Activated naive CD4-positive, alpha-beta T cell (primary cell): ENCODE measurements around the gene FARS2.

Source experiments
- DNase-seq, 4 experiments: peaks; one replicate each; lab custom pipeline; 2025; lab: John Stamatoyannopoulos, UW

Gene FARS2

DNA sequence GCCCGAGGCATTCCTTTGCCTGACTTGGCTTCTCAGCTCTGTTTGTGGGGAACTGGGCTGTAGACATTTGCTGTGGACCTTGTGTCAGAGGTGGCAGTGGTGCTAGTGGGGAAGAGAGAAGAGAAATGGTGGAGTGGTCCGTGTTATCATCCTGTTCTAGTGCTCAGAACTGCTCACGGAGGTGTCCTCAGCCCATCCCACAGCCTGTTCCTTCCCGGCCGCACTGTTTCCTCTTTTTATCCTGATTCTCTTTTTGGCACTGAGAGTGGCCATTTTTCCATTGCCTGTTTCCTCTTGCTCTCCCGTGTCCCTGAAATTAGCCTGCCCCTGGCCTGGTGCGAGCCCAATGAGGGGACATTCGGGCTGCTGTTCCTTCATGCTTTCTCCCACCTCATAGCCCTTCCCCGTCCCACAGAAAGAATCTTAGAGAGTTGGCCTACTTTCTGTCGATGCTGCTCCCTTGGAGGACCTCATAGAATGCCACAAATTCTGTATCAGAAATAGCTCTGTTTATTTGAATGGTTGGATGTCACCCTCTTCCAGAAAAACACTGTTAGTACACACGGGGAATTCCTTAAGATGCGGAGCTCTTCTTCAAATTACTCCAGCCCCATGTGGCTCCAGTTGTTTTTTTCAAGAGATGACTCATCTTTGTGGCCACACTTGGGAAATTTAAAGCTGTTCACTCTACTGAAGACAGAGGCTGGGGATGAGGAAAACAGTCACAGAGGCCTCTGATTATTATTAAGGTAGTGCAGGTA lies 26.1 kb downstream of the FARS2 start:
- DNase-seq = no peak

DNA sequence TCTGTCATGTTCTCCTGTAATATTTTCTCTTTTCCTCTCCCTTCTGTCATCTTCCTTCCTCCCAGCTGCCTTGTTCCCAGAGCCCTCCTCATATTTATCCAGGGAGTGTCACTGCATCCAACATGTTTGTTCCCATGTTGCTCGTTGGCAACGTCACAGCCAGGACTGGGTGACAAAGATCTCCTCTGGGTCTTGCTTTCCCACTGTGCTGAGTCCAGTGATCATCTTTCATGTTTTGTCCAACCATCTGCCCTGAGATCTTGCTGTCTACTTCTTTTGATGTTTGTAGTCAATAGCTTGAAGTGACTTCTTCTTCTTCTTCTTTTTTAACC lies 26.6 kb downstream of the FARS2 start:
- DNase-seq = no peak

DNA sequence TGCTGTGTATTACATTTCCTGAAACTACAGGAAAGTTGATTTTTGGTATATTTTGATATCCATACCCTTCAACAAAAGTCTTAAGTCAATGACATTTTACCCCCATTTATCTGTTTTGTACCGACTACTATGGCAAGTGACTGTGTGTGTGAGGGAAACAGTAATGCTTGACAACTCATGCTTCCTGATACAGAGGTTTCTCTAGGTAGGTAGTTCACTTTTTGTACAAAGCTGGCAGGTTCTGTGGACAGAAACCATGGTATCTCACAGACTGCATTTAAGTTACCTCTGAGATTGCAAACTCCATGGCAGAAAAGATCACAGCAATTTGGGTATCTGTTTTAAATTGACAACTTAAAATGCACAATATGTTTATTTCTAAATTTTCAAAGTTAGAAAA lies 28.8 kb downstream of the FARS2 start:
- DNase-seq = no peak

DNA sequence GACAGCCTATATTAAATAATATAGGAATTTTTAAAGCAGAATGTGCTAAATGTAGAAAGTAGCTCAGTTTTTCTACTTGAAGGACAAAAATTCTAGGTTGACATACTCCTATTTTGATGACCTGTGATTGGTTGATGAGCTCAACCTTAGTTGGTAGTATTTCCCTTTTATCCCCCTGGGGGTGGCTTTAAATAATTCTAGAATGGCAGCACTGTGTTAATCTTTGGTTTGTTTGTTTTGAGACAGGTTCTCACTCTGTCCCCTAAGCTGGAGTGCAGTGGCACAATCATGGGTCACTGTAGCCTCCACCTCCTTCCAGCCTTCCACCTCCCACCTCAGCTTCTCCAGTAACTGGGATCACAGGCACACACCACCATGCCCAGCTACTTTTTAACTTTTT lies 29.2 kb downstream of the FARS2 start:
- no peak for DNase-seq

DNA sequence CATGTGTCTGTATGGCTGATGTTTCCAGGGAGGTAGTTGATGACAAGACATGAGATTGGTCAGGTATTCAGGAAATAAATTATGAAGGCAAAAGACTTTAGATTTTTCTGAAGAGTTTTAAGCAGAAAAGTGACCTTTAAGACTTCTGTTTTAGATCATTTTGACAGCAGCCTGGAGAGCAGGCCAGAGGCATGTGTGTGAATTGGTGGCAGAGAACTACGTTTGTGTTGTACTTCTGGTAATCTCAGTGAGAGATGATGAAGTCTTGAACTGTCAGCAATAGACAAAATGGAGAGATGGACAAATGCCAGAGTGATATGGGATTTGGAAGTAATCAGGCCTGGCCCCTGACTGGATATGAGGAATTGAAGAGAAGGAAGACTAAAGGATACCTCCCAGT lies 30.8 kb downstream of the FARS2 start:
- no peak for DNase-seq

DNA sequence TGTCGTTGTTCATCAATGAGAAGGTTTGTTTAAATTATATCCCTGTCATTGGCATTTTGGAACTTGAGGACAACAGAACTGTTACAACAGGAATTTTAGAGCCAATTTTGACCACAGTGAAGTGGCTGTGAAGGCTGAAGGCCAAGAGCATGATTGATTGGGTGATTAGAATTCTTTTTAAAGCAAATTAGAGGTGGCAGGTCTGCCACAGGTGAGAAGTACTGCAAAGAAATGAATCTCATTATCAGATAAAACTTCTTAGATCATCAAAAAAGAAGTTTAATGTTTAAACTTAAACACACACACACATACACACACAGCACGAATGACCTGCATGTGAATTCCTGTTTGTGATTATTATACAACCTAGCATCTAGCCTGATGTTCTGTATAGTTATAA lies 32.4 kb downstream of the FARS2 start:
- no peak for DNase-seq

DNA sequence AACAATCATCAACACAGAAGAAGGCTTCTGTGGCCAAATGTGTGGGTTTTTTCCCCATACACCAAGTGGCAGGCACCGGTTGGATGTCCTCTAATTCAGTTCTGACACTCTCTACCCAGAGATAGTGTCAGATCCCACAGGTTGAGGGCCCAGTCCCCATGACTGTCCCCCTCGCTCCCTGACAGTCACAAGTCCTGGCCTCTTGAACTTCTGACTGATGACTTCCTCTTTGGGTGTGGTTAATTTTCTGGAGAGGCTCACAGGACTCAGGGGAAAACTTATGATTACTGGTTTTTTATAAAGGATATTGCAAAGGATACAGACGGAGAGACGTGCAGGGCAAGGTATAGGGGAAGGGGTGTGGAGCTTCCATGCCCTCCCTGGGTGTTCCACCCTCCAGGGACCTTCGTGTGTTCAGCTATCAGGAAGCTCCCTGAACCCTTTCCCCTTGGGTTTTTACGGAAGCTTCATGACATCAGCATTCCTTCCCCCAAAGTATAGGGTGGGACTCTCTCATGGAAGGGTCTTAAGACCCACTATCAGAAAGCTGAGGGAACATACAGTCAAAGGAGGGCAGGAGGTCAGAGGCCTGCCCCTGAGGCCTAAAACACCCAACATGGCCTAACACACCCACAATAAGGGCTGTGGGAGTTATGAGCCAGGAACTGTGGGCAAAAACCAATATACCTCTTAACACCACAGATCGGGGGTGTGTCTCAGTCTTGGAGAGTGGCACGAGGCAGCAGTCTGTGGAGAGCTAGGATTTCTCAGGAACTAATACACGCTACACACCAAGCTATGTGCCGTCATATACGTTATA lies 33.3 kb downstream of the FARS2 start:
- no peak for DNase-seq

DNA sequence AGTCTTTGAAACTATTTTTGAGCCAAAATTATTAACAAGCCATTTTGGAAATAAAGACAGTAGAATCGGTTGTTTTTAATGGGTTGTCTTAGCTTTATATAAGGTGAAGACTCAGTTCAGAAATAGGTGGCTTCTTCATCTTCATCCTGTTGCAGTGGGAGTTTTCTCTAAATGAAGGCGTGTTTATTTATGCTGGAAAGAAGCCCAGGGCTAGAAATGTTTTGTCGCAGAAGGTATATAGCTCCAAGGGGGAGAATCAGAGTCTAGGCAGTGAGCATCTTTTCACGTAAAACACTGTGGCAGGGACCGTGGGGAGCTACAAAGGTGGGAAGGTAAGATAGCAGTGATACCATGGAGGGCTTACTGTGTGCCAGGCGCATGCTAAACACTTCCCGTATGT lies 34.3 kb downstream of the FARS2 start:
- DNase-seq = no peak

DNA sequence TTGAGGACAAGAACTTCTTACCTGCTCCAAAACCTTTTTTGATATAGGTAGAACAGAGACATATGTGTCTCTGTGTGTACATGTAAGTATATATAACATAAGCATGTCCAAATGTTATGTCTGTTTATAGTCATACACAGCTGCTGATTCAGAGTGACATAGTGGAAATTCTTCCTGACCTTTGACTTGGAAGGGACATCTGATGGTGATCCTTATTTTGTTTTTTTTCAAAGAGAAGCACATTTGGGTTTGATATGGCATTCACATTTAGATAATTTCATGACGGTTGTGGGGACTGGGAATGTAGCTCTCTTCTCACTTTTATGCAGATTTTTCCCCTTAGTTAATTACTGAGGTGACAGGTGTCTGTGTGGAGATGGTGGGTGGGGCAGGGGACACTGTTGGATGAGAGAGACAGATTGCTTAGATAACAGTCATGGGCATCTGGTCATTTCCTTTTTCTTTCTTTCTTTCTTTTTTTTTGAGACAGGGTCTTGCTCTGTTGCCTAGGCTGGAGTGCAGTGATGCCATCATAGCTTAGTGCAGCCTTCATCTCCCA lies 39.0 kb downstream of the FARS2 start:
- no peak for DNase-seq

DNA sequence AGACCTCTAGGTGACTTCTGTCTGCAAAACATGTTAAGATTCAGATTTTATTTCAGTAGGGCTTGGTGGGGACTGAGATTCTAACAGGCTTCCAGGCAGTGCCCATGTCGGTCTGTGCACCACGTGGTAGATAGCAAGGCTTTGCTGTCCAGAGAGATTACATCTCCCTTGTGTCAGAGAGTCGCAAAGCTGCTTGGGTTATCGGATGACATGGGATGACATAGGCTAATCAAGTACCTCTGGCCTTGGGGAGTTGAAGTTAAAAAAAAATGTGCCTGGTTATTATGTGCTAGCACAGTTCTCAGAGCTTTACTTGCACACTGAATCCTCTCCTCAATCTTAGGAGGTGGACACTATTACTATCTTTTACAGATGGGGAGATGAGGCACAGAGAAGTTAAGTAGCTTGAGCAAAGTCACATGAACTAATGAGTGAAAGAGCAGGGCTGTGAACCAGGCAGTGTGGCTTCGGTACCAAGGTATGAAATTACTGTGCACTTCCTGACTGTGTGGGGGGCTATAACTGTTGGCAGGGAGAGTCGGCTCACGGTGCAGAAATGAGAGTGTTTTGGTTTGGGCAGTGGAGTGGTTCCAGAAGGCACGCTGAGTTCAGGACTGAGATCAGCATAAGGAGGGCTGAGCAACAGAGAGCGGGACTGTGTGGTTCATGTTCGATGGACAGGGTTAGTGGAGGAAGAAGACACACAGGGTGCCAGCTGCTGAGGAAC lies 41.1 kb downstream of the FARS2 start:
- DNase-seq = no peak

DNA sequence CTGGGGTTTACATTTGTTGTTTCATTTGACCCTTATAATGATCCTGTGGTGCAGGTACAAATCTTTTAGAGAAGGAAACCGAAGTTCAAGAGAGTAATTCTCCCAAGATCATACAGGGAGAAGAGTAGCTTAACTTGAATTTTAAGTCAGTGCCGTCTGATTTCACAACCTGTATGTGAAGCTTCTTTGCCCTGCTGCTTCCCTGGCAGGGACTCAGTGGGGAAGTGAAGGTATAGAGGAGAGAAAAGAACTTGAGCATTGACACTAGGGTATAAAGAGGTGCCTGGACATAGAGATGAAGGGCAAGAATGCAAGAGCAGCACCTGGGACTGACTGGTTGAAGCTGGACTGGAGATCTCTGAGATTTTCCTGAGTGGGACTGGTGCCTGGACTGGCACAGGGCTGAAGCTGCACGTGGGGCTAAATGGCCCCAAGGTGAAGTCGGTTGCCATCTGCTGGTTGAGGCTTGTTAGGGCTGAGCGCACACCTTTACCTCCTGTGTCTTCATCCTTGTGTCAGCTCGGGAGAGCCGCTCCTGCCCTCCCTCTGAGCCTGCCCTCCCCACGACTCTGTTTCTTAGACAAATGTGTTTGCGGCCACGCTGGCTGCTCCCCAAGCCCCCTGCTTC lies 41.8 kb downstream of the FARS2 start:
- DNase-seq = peak in 1 of 4 experiments; percentile 9

DNA sequence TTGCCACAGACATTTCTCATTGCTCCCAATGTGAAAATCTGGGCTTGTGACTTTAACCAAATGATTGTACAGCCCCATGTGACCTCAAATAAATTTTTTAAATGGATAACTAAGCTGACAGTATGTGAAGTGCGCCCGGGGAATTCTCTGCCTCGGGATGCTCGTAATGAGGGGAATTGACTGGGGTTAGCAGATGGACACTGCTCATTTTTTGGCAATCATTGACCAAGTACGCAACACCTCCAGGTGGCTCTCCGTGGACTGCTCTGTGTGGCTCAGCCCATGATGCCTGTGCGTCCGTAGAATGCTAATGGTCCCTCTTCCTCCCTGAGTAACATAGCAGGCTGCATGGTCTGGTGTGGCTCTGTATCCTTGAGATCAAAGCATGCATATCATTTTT lies 42.4 kb downstream of the FARS2 start:
- DNase-seq = no peak

DNA sequence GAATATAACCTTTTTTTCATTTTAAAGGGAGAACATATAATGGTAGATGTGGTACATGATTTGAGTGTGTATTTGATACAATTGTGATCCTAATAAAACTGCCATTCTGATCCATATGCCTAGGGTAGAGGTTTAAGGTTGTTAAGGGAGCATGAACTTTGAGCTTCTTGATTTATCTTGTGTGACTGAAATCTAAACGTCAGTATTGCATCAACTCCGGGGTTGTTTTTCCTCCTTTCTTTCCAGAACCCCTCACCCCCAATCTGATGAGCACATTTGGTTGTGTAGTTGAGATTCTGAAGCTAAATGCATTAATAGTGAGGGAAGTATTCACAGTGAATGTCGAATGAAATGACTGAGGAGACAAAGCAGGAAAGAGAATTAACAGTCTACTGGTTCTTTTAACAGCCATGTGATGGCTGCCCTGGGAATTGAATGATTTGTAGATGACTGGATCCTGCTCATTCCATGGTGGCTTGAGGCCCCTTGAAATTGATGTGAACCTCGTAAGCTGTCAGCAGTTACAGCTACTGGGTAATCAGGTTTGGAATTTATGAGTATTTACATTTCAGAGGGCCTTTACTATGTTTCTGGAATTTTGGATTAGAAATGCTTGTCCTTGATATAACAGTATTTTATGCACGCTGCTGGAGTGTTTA lies 44.8 kb downstream of the FARS2 start:
- no peak for DNase-seq

DNA sequence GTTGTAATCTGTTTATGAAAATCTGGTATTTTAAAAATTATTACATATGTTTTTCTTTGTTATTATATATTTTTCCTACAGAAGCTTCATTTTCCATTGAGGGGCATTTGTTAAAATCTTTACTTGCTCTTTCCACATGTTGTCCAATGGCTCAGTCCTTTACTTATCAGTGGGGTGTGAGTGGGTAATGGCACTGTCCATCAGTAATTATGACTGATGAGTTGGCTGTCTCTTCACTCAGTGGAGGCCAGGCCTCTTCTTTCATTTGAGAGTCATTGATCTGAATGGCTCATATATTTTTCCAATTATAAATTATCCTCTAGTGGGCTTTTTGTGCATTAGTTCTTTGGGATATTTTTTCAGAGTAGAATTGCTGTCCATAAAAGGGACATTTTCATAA lies 45.7 kb downstream of the FARS2 start:
- DNase-seq = no peak

DNA sequence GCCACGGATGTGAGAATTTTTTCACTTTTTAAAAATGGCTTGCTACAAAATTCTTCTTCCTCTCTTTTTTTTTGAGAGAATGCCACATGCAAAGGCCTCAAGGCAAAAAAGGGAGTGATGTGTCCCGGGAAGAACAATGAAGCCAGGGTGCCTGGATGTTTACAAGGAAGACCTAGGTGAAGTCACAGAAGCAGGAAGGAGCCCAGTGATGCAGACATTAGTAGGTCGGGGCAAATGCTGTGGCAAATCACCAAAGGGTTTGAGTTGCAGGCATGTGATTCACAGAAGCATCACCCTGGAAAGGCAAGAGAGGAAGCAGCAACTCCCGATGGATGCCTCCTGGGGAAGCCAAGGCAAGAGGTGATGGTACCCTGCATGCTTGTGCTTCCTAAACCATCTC lies 46.8 kb downstream of the FARS2 start:
- DNase-seq = no peak

DNA sequence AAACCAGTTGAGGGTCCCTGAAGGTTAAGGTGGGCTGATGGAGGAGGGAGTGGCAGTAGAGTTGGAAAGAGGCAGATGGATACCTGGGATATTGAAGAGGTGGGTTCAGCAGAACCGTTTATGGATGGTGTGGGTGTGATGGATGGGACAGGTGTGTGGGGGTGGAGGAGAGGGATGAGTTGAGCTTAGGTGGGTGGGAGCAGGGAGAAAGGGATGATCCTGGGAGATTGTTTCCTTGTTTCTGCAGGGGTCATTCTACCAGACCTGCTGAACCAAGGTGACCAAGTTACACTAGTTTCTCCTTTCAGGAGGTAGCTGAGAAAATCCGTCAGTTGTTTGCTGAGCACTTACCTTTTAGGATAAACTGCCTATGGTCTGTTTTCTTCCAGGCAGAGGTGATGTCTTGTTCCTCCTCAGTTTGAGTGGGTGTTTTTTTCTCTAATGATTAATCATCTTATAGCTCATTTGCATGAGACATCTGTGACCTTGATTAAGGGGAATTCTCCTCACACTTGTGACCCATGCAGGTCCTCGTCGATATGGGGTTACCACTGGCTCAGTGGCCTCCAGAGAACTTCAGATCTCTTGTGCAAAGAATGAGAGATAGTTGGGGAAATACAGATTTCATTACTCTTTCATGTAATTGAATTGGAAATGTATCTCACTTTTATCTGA lies 53.0 kb downstream of the FARS2 start:
- DNase-seq = no peak

DNA sequence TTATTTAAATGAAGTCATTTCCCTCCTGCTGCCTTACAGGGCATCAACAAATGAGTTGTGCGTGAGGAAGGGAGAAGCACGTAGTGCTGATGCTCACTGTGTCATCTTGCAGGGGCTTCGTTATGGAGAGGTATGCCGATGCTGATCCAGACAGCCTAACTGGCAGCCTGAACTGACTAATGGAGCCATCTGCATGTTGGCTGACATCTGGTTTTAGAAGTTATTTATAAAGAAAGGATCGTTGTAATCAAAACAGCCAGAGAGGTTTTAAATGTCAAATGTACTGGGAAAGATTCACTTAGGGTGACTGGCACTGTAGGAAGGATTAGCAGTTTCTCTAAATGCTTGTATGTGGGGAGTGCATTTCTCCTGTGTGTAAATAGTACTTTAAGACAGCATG lies 54.6 kb downstream of the FARS2 start:
- no peak for DNase-seq

DNA sequence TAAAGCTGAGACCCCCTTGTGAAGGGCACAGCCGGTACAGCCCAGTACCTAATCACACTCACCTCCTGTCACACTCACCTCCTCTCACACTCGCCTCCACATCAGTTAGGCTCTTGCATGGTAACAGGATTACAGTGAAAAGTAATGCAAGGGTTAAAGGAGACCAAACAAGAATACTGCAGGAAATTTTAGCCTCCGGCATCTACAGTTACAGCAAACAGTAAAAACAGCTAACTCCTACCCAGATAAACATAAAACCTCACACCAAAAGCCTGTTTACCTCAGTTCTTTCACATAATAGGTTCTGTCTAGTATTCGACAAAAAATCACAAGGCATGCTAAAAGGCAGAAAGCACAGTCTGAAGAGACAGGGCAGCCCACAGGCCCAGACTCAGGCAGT lies 55.6 kb downstream of the FARS2 start:
- DNase-seq = no peak

DNA sequence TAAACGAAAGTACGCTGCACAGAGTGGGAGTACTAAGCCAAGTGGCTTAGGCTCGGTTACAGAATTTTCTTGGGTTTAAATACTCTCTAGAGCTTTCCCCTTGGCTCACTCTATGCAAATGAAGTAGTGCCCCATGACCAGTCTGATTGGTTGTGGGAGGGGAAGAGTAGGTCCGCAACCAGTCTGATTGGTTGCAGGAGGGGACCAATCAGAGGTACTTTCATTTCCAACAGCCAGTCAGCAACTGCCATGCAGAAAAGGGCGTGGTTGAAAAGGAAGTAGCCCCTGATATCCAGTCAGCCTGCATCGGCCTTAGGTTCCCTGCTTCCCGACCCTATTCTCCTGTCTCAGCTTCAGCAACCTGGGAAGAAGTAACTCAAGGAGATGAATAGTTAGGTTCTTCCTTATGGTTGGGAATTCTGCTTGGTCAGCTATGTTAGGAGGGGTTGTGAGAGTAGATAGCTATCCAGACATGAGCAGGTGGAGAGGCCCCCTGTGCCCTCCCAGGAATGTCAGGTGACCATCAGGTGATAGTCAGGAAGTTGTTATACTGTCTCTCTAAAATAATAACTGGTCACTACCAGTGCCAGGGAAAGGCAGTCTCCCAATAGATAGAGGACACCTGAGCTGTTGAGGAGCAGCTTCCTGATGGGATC lies 57.4 kb downstream of the FARS2 start:
- DNase-seq = no peak

DNA sequence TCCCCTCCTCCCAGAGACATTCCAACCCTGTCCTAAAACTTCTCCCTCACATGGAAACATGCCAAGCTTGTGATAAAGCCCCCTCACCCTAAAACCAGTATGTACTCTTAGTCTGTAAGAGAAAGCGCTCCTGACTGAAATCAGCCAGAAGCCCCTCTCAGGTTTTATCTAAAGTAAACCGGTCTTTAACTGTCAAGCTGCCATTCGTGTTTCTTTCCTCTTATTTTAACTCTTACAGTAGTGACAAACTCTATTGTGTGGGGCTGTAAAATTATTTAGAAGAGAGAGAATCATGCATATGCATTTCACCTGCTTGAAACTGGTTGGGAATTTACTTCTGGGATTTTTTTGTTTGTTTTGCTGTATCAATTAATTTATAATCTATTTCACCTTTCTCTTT lies 62.7 kb downstream of the FARS2 start:
- no peak for DNase-seq

DNA sequence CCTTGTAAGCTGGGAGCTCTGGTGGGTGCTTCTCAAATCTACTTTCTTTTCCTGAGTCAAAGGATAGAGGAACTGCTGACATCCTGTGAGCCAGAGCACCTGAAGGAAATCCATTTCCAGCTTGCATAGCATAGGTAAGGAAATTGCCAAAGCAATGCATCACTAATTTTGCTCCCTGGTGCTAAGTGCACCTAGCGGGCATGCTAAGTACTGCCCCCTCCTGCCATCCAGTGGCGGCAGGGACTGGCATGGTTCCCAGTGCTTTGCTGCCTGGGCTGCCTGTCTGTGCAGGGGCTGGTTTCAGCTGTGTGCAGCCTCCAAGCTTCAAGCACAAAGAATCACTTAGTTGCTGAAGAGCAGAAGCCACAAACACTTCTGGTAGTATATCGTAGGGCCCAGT lies 63.9 kb downstream of the FARS2 start:
- peak in 1 of 4 experiments; percentile 4 for DNase-seq
